Measurements from ENCODE around the gene CCDC121.

CCDC121 gene, protein sequence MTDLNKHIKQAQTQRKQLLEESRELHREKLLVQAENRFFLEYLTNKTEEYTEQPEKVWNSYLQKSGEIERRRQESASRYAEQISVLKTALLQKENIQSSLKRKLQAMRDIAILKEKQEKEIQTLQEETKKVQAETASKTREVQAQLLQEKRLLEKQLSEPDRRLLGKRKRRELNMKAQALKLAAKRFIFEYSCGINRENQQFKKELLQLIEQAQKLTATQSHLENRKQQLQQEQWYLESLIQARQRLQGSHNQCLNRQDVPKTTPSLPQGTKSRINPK

DNA sequence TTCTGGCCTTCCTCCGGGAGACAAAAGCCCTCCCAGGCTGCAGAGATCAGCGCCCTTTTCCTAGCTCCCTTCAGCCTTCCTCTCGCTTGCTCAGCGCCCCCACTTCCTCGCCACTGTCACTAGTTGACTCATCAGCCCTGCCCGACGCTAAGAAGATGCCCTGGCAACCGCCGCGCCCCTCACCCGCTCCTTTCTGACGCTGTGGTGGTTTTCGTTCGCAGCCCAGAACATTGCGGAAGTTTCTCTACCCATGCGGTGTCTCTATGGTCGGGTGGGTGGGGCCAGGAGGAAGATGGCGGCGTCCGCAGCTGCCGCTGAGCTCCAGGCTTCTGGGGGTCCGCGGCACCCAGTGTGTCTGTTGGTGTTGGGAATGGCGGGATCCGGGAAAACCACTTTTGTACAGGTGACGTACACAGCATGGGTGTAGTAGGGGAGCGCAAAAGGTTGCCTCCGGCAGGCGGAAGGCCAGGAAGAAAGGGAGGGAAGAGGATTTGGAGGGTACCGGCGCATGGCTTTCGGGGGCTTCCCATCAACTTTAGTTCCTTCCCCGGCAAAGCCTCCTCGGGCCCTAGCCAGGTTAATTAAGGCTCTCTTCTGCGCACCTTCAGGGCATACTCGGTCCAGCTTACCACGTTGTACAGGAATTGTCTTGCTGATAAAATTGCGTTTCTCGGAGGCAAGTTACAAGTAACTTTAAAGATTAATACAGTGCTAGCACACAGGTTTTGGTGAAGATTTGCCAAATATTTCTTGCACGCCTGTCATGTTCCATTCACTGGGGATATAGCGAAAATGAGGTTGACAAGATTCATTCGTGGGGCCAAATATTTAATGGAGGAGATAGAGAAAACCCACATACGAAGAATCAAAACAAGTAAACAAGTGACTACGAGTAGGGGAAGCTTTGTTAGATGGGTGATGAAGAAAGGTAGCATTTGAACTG, at the start of gene CCDC121, which contains the start of gene GPN1:
TSS of gene CCDC121 (minus strand) at position 246 of the 943 bp plus-strand sequence. CDS start 1,213 bp downstream, outside the sequence.
TSS of gene GPN1 (plus strand) at position 284 of the 943 bp plus-strand sequence. CDS start at position 293, 9 bp downstream.
- DNase-seq (ENCODE audit: low read depth): peak; percentile 69

GRCh38 chr2:27672723-27673486, 44.1 kb upstream of the CCDC121 start:
- no peak for DNase-seq (ENCODE audit: low read depth)

DNA sequence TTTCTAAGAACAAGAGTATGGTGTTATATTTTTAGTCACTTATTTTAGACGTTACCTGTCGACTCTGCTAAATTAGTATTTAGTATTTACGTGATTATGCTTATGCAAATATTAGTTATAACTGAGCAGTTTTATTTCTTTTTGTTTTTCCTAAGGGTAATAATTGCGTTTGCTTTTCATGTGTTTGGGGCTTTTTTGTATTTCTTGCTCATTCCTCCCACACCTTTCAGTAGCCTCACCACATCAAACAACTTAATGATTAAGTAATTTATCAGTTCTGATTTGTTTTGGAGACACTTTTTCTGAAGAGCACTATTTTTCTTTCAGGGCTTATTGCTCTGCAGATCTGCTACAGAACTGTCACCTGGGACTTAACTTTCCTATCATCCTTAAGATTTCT, 42.4 kb upstream of the CCDC121 start:
- DNase-seq (ENCODE audit: low read depth): no peak

GRCh38 chr2:27667446-27667845, 38.6 kb upstream of the CCDC121 start:
- no peak for DNase-seq (ENCODE audit: low read depth)

GRCh38 chr2:27664622-27665363, 36.0 kb upstream of the CCDC121 start:
- DNase-seq (ENCODE audit: low read depth): no peak

DNA sequence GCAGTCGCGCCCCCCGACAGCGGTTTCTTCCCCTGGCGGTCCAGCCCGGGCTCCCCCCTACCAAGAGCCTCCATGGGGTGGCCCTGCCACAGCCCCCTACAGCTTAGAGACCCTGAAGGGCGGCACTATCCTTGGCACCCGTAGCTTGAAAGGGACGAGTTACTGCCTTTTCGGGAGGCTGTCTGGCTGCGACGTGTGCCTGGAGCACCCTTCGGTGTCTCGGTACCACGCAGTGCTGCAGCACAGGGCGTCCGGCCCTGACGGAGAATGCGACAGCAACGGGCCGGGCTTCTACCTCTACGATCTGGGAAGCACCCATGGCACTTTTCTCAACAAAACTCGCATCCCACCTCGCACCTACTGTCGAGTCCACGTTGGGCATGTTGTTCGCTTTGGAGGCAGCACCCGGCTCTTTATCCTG, 35.4 kb upstream of the CCDC121 start:
- DNase-seq (ENCODE audit: low read depth): no peak

GRCh38 chr2:27663285-27664153, 34.7 kb upstream of the CCDC121 start, which contains the start of the genes SLC4A1AP and SUPT7L:
Gene SLC4A1AP (plus strand): TSS chr2:27663889. CDS start chr2:27663915, 26 bp downstream.
Gene SUPT7L (minus strand): TSS chr2:27663614. CDS start chr2:27662192, 1,422 bp downstream.
- peak; percentile 60 for DNase-seq (ENCODE audit: low read depth)

DNA sequence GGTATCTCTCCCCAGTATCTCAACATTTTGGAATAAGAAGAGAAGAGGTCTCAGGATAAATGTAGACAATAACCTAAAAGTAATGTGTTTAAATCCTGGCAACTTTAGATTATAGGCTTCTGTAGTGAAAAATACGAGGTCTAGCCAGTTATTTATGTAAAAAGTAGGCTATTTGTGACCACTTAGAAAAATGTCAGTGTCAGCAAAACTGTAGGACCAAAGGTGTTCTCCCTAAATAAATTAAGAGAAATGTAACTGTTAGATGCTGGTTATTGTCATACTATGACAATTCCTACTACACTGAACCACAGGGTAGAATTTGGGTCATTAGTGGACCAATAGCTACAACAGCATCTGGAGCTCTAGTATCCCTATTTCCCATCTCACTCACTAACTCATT, 32.6 kb upstream of the CCDC121 start:
- no peak for DNase-seq (ENCODE audit: low read depth)

DNA sequence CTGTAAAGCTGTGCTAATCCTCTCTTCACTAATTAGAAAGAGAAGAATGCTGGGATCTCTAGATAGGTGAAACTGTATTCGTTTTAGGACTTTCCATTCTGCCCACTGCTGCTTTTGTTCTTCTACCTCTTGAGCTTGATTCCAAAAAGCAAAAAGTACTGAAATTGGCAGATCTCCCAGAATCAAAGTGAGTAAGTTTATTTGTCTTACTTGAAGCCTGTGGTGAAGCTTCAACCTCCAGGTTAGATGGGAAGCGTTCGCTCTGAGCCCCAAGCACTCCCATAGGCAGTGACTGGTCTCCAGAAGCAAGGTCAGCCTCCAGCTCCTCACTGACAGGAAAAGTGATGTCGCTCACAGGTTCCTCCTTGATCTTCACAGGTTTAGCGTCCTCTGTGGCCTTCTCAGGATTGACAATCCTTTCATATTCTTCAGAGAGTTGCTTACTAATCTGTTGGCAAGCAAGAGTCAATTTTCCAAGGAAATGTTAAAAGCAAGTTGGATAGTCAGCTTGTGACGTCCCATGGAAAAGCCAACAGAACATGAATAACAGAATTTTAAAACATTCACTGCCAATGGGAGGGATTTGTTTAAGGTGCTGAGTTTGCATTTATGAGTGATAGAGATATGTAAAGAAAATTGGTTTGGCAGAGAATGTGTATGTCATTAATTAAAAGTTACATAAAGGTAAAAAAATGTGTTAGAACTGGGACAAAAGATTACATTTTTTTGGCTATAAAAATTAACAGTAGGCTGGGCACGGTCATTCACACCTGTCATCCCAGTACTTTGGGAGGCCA, 26.5 kb upstream of the CCDC121 start:
- no peak for DNase-seq (ENCODE audit: low read depth)

GRCh38 chr2:27653397-27653796, 24.6 kb upstream of the CCDC121 start:
- no peak for DNase-seq (ENCODE audit: low read depth)

GRCh38 chr2:27652790-27653189, 24.0 kb upstream of the CCDC121 start:
- DNase-seq (ENCODE audit: low read depth): no peak

DNA sequence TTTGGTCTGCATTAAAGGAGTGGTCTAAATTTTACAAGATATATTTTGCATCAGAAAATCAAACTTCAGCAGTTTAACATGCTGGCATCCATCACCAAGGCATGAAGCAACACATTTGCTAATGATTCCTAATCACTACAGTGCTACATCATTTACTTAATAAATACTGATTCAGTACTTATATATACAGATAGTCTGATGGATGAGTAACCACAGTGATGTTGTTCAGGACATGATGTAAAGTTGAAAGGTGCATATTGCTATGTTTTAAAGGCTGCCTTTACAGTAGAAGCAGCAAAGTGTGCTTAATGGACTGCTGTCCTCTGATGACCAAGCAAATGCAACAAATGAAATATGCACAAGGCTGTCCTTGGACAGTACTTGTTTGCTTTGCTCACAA, 23.5 kb upstream of the CCDC121 start:
- DNase-seq (ENCODE audit: low read depth): no peak

DNA sequence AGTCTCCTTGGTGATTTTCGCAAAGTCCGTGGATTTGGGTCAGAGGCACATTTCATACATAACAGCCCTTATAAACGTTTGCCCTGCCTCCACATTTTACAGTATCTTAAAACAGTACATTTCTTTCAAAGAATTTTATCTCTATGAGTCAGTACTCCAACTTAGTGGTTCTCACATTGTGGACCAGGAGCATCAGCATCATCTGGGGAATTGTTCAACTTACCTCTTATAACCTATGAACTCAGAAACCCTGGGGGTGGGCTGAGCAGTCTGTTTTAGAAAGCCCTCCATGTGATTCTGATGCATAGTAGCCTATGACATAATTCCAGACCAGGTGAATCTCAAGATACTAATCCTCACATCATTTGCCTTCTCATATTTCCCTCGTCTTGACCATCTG, 22.2 kb upstream of the CCDC121 start:
- DNase-seq (ENCODE audit: low read depth): no peak

DNA sequence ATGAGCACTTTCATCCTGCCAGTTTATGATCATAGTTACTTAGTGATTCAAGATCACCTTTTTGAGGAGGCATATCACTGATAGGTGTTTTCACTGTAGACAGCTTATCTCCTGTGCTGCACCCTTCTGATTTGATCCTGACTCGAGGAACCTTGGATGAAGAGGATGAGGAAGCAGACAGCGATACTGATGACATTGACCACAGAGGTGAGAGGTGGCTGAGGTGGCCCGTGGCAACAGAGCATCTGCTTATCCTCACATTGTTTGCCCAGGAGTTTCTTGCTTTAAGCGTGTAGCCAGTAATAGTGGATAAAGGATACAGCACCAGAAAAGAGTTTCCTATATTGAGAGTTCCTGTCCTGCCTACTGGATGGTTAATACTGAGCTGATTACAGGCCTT, 18.9 kb upstream of the CCDC121 start:
- no peak for DNase-seq (ENCODE audit: low read depth)

DNA sequence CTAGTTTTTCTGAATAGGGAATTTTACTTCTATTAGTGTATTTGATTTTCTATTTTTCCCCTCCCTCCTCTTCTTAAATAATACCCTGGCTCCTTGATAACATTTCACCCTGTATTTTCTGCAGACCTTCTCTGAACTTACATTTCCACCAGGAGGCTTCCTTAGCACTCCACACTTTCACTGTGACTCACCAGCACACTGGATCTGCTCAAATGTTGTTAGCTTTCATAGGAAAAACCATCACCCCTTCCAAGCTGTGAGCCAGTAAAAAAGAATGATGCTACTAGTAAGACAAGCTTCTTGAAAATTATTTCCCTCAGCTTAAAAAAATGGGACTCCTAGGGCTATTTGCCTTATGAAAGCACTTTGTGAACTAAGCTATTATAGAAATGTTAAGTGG, 18.5 kb upstream of the CCDC121 start:
- DNase-seq (ENCODE audit: low read depth): no peak

DNA sequence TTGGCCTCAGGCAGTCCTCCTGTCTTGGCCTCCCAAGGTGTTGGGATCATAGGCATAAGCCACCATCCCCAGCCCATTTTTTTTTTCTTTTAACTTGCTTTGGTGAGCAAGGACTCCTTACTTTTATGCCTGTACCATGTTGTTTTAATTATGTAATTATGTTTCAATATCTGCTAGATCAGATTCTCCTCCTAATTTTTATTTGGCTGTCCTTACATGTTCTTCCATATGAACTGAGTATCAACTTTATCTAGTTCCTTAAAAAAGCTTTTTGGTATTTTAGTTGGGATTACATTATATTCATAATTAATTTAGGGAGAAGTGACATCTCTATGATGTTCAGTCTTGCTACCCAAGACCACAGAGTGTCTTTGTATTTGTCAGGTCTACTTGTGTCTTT, 16.4 kb upstream of the CCDC121 start:
- no peak for DNase-seq (ENCODE audit: low read depth)

DNA sequence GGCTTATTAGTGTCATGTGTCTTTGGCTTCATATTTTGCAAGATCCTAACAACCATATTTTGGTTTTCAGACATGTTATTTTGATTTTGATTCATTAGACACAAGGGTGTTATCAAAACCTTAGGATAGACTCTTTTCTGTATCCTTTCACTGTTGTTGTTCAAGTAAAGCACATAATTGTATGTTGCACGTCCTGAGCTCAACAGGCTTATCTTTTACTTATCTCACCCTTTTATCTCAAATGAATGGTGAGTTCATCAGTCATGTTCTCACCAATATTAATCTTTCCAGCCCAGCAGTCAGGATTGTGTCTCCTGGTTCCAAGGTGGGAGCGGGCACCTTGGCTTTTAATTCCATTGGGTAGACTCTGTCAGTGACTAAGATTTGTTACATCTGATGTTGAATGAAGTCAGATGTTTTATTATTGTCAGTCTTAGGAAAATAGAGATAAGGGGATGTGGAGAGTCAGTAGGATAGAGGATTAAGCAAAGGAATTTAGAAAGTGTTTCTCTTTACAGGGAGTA, 12.0 kb upstream of the CCDC121 start:
- no peak for DNase-seq (ENCODE audit: low read depth)

- no peak for DNase-seq (ENCODE audit: low read depth)
Observed at GRCh38 chr2:27638709-27639108, 9.9 kb upstream of the CCDC121 start.

- DNase-seq (ENCODE audit: low read depth): no peak
Observed at GRCh38 chr2:27638037-27638637, 9.3 kb upstream of the CCDC121 start.

Data from CMK (cell line).